Naive B cell (primary cell): Measurements from ENCODE around the gene LRP1-AS. TPM values are rescaled to one million over a fixed set of nuclear protein-coding genes. Genes with fewer than 3 reads are reported as not detected.

Experiments
- ATAC-seq, 2 donors: fragments of 150-1000 bp; cut with Tn5 transposase; 2 replicates each; pipeline ENCODE4 v1.10.0; 2021; ENCODE audit warnings: low read depth in 2 of 2, mild to moderate bottlenecking in 2 of 2, moderate library complexity in 2 of 2
- DNase-seq: peaks from one replicate; pipeline ENCODE4 v3.0.0; 2022
- H3K27ac Mint-ChIP-seq, 6 donors: one replicate each; pipeline ENCODE4 v1.8.0; 2020 to 2022; ENCODE audit warnings: mild to moderate bottlenecking in 6 of 6, mixed read lengths in 6 of 6, moderate library complexity in 5 of 6, inconsistent platforms in 2 of 6
- H3K27me3 Mint-ChIP-seq, 3 donors: one replicate each; pipeline ENCODE4 v1.8.0; 2021 to 2022; ENCODE audit warnings: mixed read lengths in 3 of 3, mild to moderate bottlenecking in 1 of 3
- H3K36me3 Mint-ChIP-seq, 2 donors: one replicate each; pipeline ENCODE4 v1.8.0; 2020 to 2022; ENCODE audit warnings: mixed read lengths in 2 of 2, inconsistent platforms in 1 of 2, mild to moderate bottlenecking in 1 of 2
- H3K4me1 Mint-ChIP-seq, 3 donors: one replicate each; pipeline ENCODE4 v1.8.0; 2020 to 2022; ENCODE audit warnings: mixed read lengths in 3 of 3, inconsistent platforms in 1 of 3, mild to moderate bottlenecking in 1 of 3, moderate library complexity in 1 of 3
- H3K4me3 Mint-ChIP-seq, 8 donors: one replicate each; pipeline ENCODE4 v1.8.0; 2020 to 2022; ENCODE audit warnings: mild to moderate bottlenecking in 8 of 8, mixed read lengths in 8 of 8, moderate library complexity in 8 of 8, inconsistent platforms in 2 of 8
- H3K9me3 Mint-ChIP-seq, 7 donors: one replicate each; pipeline ENCODE4 v1.8.0; 2020 to 2022; ENCODE audit warnings: mixed read lengths in 7 of 7, mild to moderate bottlenecking in 5 of 7, inconsistent platforms in 2 of 7, moderate library complexity in 1 of 7
- polyA plus RNA-seq, 6 donors: library from polyadenylated mRNA; unstranded; fragments of 300-500 nt; fragmentation: Illumina TruSeq; gene quantifications; one replicate each; pipeline ENCODE4 v1.2.3, GENCODE V29; 2021; ENCODE audit warnings: low read depth in 6 of 6

LRP1-AS gene
- polyA plus RNA-seq, 6 donors from 2014 or later = not detected

DNA sequence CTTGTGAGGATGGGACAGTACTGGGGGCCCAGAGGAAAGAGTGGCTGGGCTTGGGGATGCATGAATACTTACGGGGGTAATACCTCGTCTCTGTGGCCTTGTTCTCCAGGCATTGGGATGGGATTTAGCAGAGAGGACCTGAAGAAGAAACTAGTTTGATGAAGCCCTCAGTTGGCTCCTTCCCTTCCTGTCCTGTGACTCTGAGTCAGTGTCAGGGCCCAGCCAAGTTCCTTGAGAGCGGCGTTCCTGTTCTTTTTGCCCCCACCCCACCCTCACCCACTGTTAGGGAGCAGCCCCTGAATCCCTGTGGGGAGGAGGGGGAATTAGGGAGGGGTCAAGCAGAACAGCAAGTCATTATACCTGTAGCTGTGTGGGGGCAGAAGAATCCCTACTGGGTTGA lies 5.2 kb upstream of the LRP1-AS start:
- no peak for ATAC-seq
- peak overlapping the region in 1 of 8 donors; percentile 22 for H3K4me3 Mint-ChIP-seq
- DNase-seq = no peak
- peaks cover 8 to 24% (median 13%) of the 10 kb centered on the region in 3 donors for H3K27me3 Mint-ChIP-seq
- H3K36me3 Mint-ChIP-seq = no peaks in the 10 kb centered on the region
- H3K27ac Mint-ChIP-seq = no peak overlapping the region
- peaks cover 0 to 8% (median 2%) of the 10 kb centered on the region in 3 donors for H3K4me1 Mint-ChIP-seq
- peaks cover 0 to 4% (median 0%) of the 10 kb centered on the region in 7 donors for H3K9me3 Mint-ChIP-seq

GRCh38 chr12:57151741-57152630 lies 4.6 kb upstream of the LRP1-AS start:
- Mint-ChIP-seq H3K4me1 (peaks cover 0 to 3% (median 0%) of the 10 kb centered on the region in 3 donors), H3K9me3 (peaks cover 0 to 2% (median 0%) of the 10 kb centered on the region in 7 donors), H3K4me3 (no peak overlapping the region), H3K27ac (peak overlapping the region in 2 of 6 donors; percentile 35 to 79), H3K27me3 (peaks cover 5 to 18% (median 6%) of the 10 kb centered on the region in 3 donors), H3K36me3 (no peaks in the 10 kb centered on the region)
- DNase-seq = no peak
- ATAC-seq = no peak

DNA sequence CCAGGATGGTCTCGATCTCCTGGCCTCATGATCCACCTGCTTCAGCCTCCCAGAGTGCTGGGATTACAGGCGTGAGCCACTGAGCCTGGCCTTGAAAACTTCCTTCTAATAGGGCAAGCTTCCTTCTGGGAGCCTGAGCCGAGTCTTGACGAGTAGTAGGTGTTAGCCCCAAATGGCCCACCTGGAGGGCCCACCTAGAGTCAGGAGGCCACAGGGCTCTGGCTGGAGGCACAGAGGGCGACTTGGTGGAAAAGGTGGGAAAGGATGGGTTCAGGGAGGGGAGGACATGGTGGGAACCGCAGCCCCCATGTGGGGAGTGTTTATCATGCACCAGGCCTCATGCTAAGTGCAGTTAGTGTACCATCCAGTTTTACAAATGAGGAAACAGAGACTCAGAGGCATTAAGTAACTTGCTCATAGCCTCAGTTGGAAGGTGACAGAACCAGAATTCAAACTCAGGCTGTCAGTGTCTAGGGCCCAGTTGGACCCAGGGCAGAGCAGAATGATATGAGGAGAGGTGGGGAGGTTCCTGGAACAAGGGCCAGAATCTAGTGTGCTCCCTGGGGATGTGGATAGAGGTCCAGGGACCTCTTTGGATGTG lies 3.1 kb upstream of the LRP1-AS start:
- peak overlapping the region in 1 of 8 donors; percentile 57 for H3K4me3 Mint-ChIP-seq
- H3K36me3 Mint-ChIP-seq = no peaks in the 10 kb centered on the region
- H3K27me3 Mint-ChIP-seq = peaks cover 0 to 10% (median 3%) of the 10 kb centered on the region in 3 donors
- DNase-seq = no peak
- H3K9me3 Mint-ChIP-seq = no peaks in the 10 kb centered on the region
- H3K4me1 Mint-ChIP-seq = no peaks in the 10 kb centered on the region
- H3K27ac Mint-ChIP-seq = no peak overlapping the region
- ATAC-seq = no peak

DNA sequence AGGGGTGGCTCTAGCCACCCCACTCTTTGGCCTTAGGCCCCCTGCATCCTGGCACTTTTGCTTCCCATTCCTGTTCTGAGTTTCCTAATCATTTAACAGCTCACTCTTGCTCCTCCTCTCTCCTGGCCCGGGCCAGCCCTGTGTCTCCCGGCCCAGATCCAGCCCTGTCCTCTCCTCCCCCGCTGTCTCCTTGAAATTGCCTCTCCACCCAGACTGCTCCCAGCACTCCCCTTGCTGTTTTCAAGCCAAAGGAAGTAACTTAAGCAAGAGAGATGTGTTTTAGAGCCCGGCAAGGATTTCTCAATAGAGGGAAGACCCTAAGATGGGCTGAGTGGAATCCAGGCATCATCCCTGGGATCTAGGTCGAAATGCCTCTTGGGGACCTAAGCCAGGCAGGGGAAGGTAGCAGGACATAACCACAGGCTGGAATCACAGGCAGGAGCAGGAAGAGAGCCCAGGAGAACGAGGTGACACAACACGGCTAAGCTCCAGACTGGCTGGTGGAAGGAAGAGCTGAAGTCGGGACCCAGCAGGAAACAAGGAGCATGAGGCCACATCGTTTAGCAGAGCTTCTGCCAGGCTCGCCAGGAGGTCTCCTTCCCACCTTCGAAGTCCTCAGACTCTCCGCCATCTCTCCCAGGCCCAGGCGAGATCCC lies 2.0 kb upstream of the LRP1-AS start:
- H3K27ac Mint-ChIP-seq = no peak overlapping the region
- DNase-seq (no peak), ATAC-seq (no peak)
- H3K27me3 Mint-ChIP-seq = peaks cover 0 to 10% (median 0%) of the 10 kb centered on the region in 3 donors
- no peaks in the 10 kb centered on the region for H3K4me1 Mint-ChIP-seq
- H3K36me3 Mint-ChIP-seq = no peaks in the 10 kb centered on the region
- H3K4me3 Mint-ChIP-seq = no peak overlapping the region
- no peaks in the 10 kb centered on the region for H3K9me3 Mint-ChIP-seq

DNA sequence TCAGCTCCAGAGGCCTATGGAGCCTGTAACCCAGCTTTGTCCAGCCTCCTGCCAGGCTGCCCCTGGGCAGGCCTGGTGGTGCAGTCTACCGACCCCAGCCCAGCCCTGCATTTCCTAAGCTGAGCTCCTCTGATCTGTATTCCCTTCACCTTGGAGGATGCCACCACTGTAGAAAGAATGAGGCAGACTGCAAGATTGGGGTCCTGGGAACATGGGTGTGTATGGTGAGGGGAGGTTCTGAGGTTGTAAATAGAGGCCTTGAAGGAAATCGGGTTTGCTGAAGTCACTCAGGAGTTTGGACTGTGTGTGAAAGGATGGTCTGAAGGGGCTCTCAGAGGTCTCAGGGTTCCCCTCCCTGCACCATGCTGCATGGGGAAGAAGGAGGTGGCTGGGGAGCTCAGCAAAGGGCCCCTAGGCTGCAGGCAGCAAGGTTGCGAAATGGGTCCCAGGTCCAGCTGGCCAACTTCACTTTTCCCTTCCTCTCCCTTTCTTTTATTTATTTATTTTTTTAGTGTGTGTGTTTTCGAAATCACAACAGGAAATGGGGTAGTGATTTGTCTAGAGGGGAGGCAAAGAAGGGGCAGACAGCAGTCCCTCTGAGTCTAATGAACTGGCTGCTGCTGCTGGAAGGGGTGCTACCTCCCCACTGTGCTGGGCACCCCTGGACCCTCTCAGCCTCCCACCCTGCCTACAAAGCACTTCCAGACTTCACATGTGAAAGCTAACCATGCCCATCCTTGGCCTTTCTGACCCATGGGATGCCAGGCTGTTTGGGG lies 1.2 kb upstream of the LRP1-AS start:
- Mint-ChIP-seq H3K27me3 (peaks cover 0 to 10% (median 0%) of the 10 kb centered on the region in 3 donors), H3K4me1 (no peaks in the 10 kb centered on the region), H3K36me3 (no peaks in the 10 kb centered on the region), H3K9me3 (no peaks in the 10 kb centered on the region), H3K27ac (peak overlapping the region in 2 of 6 donors; percentile 22 to 32), H3K4me3 (no peak overlapping the region)
- no peak for DNase-seq
- no peak for ATAC-seq

DNA sequence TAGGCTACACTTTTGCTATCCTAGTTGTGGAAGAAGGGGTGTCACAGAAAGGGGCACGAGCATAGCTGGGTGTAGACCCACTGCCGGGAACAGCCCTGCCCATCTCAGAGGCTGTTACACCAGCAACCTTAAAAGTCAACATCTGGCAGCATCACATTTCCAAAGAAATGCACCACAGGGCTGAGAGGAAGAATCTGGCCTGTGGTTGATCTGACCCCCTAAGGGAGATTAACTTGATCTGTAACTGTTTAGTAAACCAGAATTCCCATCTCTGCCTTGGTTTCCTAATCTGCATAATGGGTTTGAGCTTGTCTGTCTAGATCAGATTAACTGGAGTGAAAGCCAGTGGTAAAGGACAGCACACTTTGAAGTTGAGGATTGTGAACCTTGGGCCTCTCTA lies 1.3 kb downstream of the LRP1-AS start:
- ATAC-seq (no peak), DNase-seq (no peak)
- H3K4me1 Mint-ChIP-seq = no peaks in the 10 kb centered on the region
- no peak overlapping the region for H3K27ac Mint-ChIP-seq
- no peaks in the 10 kb centered on the region for H3K9me3 Mint-ChIP-seq
- H3K27me3 Mint-ChIP-seq = no peaks in the 10 kb centered on the region
- no peak overlapping the region for H3K4me3 Mint-ChIP-seq
- H3K36me3 Mint-ChIP-seq = no peaks in the 10 kb centered on the region

DNA sequence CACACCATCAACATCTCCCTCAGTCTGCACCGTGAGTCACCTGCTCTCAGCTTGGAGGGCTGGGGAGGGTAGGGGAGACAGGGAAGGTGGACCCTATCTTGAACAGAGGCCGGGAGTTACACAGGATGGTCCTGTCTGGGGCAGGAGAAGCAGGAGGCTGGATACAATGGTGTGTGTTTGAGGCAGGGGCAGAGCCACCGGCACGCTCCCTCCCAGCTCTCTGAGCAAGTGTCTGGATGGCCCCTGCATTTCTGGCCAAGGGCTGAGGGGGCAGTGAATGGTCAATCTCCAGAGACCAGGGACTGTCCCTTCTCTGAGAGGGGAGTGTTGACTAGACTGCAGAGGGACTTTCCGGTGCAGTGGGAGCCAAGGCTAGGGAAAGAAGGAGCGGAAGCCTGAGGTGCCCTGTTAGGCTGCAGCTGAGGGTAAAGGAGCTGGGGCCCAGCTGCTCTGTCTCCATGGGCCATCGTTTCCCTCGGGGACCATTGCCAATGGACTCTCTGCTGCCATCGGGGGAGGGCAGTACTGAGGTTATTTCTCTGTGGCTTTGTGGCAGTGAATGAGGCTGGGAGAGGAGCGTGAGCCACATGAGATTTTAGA lies 1.9 kb downstream of the LRP1-AS start:
- Mint-ChIP-seq H3K4me1 (no peaks in the 10 kb centered on the region), H3K27ac (peak overlapping the region in 1 of 6 donors; percentile 76), H3K36me3 (no peaks in the 10 kb centered on the region), H3K27me3 (no peaks in the 10 kb centered on the region), H3K9me3 (no peaks in the 10 kb centered on the region), H3K4me3 (no peak overlapping the region)
- DNase-seq (no peak), ATAC-seq (no peak)

DNA sequence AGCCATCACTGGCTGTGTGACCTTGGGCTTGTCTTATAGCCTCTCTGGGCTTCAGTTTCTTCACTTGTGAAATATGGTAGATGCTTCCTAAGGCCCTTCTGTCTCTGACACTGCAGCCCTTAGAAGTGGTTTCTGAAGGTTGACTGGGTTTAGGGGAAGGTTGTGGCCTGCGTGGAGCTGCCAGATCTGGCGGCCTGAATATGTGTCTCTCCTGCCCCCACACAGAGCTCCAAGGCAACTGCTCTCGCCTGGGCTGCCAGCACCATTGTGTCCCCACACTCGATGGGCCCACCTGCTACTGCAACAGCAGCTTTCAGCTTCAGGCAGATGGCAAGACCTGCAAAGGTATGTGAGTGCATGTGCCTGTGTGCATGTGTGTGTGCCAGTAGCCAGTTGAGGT lies 4.0 kb downstream of the LRP1-AS start:
- no peaks in the 10 kb centered on the region for H3K36me3 Mint-ChIP-seq
- ATAC-seq (no peak), DNase-seq (no peak)
- H3K4me3 Mint-ChIP-seq = no peak overlapping the region
- H3K27ac Mint-ChIP-seq = peak overlapping the region in 2 of 6 donors; percentile 22 to 28
- no peaks in the 10 kb centered on the region for H3K9me3 Mint-ChIP-seq
- peaks cover 0 to 10% (median 7%) of the 10 kb centered on the region in 3 donors for H3K27me3 Mint-ChIP-seq
- H3K4me1 Mint-ChIP-seq = no peaks in the 10 kb centered on the region

GRCh38 chr12:57142727-57143126 lies 4.7 kb downstream of the LRP1-AS start:
- ATAC-seq = no peak
- Mint-ChIP-seq H3K36me3 (no peaks in the 10 kb centered on the region), H3K27ac (peak overlapping the region in 1 of 6 donors; percentile 16), H3K9me3 (no peaks in the 10 kb centered on the region), H3K4me3 (no peak overlapping the region), H3K27me3 (peaks cover 0 to 10% (median 7%) of the 10 kb centered on the region in 3 donors), H3K4me1 (no peaks in the 10 kb centered on the region)
- DNase-seq = no peak

GRCh38 chr12:57142121-57142520 lies 5.3 kb downstream of the LRP1-AS start:
- ATAC-seq = no peak
- DNase-seq = no peak
- Mint-ChIP-seq H3K4me3 (no peak overlapping the region), H3K36me3 (no peaks in the 10 kb centered on the region), H3K27ac (peak overlapping the region in 1 of 6 donors; percentile 89), H3K27me3 (peaks cover 0 to 10% (median 7%) of the 10 kb centered on the region in 3 donors), H3K9me3 (no peaks in the 10 kb centered on the region), H3K4me1 (no peaks in the 10 kb centered on the region)

- Mint-ChIP-seq H3K27me3 (peaks cover 0 to 10% (median 7%) of the 10 kb centered on the region in 3 donors), H3K27ac (peak overlapping the region in 1 of 6 donors; percentile 90), H3K36me3 (no peaks in the 10 kb centered on the region), H3K4me3 (no peak overlapping the region), H3K4me1 (no peaks in the 10 kb centered on the region), H3K9me3 (no peaks in the 10 kb centered on the region)
- ATAC-seq (no peak), DNase-seq (no peak)
These were observed 6.2 kb downstream of the LRP1-AS start for GRCh38 chr12:57141249-57141648.

- Mint-ChIP-seq H3K27ac (no peak overlapping the region), H3K36me3 (no peaks in the 10 kb centered on the region), H3K9me3 (no peaks in the 10 kb centered on the region), H3K27me3 (peaks cover 0 to 10% (median 7%) of the 10 kb centered on the region in 3 donors), H3K4me3 (no peak overlapping the region), H3K4me1 (no peaks in the 10 kb centered on the region)
- ATAC-seq = no peak
- DNase-seq = no peak
These were observed 7.4 kb downstream of the LRP1-AS start for GRCh38 chr12:57139796-57140649.
